K562 (cell line): Measurements from ENCODE around the gene BCAS3.

ENCODE experiments used
- GABPA ChIP-seq: fragments of 200-800 bp; sonication (Bioruptor generic); conservative IDR thresholded peaks from 2 replicates; pipeline ENCODE4 v1.6.1; 2016; ENCODE audit warnings: low read depth, missing genetic modification characterization, missing compliant biosample characterization
- PCBP1 ChIP-seq: fragments of 200-400 bp; formaldehyde crosslinking; IDR thresholded peaks from 2 replicates; pipeline ENCODE4 v1.6.1; 2018; ENCODE audit warnings: mild to moderate bottlenecking, low read depth, low read length; ENCODE audit not compliant: poor library complexity, severe bottlenecking
- POLR2A ChIP-seq: fragments of 450-650 bp; conservative IDR thresholded peaks from 2 replicates; pipeline ENCODE4 v1.6.1; 2016
- TGIF2 ChIP-seq: sonication (generic); formaldehyde crosslinking; IDR thresholded peaks from 2 replicates; pipeline ENCODE4 v1.8.1; 2022; ENCODE audit warnings: mild to moderate bottlenecking, missing genetic modification reagents, moderate library complexity
- YBX1 ChIP-seq: fragments of 450-650 bp; IDR thresholded peaks from 2 replicates; pipeline ENCODE4 v1.7.1; 2016; ENCODE audit warnings: mild to moderate bottlenecking
- ZNF143 ChIP-seq: sonication (generic); formaldehyde crosslinking; IDR thresholded peaks from 2 replicates; pipeline ENCODE4 v1.9.0; 2022; ENCODE audit warnings: mild to moderate bottlenecking, missing genetic modification reagents
- ZNF77 ChIP-seq: fragments of 250-450 bp; sonication (Bioruptor Pico); IDR thresholded peaks from 2 replicates; pipeline ENCODE4 v1.5.0; 2020
- ZNF830 ChIP-seq: fragments of 250-450 bp; sonication (Bioruptor Pico); IDR thresholded peaks from 2 replicates; pipeline ENCODE4 v1.5.0; 2021; ENCODE audit warnings: mild to moderate bottlenecking
- TF ChIP-seq, protein P1 (sequence below): sonication (generic); IDR thresholded peaks from 2 replicates; pipeline ENCODE4 v1.6.1; 2016
- TF ChIP-seq, protein P2 (sequence below), 3 experiments: IDR thresholded peaks in 2 of 3; conservative IDR thresholded peaks in 1 of 3; 2 replicates each; pipeline ENCODE4 v1.5.1; 2011 to 2012; ENCODE audit warnings: low read length in 3 of 3, mild to moderate bottlenecking in 3 of 3, control low read depth in 2 of 3, improper control_type of control experiment in 1 of 3, inconsistent platforms in 1 of 3, low read depth in 1 of 3, mixed read lengths in 1 of 3, moderate library complexity in 1 of 3; ENCODE audit not compliant: insufficient read depth in 2 of 3
- TF ChIP-seq, protein P3 (sequence below): fragments of 450-650 bp; formaldehyde crosslinking; IDR thresholded peaks from 2 replicates; pipeline ENCODE4 v1.4.0; 2022; ENCODE audit warnings: missing genetic modification characterization
- TF ChIP-seq, protein P4 (sequence below): IDR thresholded peaks from 3 replicates; pipeline ENCODE4 v1.6.1; 2011; ENCODE audit warnings: borderline replicate concordance, mild to moderate bottlenecking; ENCODE audit not compliant: insufficient read length, insufficient read depth

DNA sequence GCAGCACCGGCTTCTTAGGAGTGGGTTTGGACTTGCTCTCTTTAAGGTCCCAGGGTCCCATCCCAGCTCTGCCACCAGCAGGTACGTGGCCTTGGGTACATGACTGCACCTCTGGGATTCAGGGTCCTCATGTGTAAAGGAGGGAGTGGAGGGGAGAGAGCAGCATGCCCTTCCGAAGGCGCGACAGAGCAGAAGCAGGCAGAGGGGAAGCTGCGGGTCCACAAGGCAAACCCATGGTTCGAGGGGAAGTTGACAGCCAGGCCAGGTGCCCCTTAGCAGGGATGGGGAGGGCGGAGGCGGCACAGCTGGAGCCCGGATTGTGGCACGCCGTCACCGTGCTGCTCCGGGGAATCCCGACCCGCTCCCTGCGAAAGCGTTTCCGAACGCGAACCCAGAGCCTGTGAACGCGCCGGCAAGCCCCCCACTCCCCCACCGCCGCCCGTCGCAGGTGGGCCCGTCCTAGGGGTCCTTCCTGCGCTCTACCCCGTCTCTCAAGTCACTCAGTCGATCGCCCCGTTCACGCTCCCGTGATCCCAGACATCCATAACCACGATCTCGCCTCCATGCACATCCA is 717.8 kb downstream of the BCAS3 start:
- TF ChIP-seq ZNF143 (CRISPR knock-in tag) (no peak), POLR2A (no peak), ZNF830 (CRISPR knock-in tag) (no peak), GABPA (tag) (no peak), TGIF2 (no peak), ZNF77 (no peak), PCBP1 (no peak), YBX1 (no peak)
- TF ChIP-seq, protein P1, sequence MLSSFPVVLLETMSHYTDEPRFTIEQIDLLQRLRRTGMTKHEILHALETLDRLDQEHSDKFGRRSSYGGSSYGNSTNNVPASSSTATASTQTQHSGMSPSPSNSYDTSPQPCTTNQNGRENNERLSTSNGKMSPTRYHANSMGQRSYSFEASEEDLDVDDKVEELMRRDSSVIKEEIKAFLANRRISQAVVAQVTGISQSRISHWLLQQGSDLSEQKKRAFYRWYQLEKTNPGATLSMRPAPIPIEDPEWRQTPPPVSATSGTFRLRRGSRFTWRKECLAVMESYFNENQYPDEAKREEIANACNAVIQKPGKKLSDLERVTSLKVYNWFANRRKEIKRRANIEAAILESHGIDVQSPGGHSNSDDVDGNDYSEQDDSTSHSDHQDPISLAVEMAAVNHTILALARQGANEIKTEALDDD, result no peak
- TF ChIP-seq, protein P2, sequence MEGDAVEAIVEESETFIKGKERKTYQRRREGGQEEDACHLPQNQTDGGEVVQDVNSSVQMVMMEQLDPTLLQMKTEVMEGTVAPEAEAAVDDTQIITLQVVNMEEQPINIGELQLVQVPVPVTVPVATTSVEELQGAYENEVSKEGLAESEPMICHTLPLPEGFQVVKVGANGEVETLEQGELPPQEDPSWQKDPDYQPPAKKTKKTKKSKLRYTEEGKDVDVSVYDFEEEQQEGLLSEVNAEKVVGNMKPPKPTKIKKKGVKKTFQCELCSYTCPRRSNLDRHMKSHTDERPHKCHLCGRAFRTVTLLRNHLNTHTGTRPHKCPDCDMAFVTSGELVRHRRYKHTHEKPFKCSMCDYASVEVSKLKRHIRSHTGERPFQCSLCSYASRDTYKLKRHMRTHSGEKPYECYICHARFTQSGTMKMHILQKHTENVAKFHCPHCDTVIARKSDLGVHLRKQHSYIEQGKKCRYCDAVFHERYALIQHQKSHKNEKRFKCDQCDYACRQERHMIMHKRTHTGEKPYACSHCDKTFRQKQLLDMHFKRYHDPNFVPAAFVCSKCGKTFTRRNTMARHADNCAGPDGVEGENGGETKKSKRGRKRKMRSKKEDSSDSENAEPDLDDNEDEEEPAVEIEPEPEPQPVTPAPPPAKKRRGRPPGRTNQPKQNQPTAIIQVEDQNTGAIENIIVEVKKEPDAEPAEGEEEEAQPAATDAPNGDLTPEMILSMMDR (IDR thresholded peaks at IDR 0.05 in 2 of 3, conservative IDR thresholded peaks at IDR 0.05 in 1 of 3; ENCODE audit: insufficient read depth in 2 of 3, low read depth in 1 of 3, low read length in 3 of 3), result no peak
- TF ChIP-seq, protein P3, sequence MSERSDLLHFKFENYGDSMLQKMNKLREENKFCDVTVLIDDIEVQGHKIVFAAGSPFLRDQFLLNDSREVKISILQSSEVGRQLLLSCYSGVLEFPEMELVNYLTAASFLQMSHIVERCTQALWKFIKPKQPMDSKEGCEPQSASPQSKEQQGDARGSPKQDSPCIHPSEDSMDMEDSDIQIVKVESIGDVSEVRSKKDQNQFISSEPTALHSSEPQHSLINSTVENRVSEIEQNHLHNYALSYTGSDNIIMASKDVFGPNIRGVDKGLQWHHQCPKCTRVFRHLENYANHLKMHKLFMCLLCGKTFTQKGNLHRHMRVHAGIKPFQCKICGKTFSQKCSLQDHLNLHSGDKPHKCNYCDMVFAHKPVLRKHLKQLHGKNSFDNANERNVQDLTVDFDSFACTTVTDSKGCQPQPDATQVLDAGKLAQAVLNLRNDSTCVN (CRISPR knock-in tag), result no peak
- TF ChIP-seq, protein P4, sequence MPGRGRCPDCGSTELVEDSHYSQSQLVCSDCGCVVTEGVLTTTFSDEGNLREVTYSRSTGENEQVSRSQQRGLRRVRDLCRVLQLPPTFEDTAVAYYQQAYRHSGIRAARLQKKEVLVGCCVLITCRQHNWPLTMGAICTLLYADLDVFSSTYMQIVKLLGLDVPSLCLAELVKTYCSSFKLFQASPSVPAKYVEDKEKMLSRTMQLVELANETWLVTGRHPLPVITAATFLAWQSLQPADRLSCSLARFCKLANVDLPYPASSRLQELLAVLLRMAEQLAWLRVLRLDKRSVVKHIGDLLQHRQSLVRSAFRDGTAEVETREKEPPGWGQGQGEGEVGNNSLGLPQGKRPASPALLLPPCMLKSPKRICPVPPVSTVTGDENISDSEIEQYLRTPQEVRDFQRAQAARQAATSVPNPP, result no peak
